ENCODE results near the gene STK24.
"Not testable (repeated sequence)": the region's sequence is repeated elsewhere in the genome, so short reads cannot be mapped to it uniquely, and the experiment has no call there.

The STK24 gene

DNA sequence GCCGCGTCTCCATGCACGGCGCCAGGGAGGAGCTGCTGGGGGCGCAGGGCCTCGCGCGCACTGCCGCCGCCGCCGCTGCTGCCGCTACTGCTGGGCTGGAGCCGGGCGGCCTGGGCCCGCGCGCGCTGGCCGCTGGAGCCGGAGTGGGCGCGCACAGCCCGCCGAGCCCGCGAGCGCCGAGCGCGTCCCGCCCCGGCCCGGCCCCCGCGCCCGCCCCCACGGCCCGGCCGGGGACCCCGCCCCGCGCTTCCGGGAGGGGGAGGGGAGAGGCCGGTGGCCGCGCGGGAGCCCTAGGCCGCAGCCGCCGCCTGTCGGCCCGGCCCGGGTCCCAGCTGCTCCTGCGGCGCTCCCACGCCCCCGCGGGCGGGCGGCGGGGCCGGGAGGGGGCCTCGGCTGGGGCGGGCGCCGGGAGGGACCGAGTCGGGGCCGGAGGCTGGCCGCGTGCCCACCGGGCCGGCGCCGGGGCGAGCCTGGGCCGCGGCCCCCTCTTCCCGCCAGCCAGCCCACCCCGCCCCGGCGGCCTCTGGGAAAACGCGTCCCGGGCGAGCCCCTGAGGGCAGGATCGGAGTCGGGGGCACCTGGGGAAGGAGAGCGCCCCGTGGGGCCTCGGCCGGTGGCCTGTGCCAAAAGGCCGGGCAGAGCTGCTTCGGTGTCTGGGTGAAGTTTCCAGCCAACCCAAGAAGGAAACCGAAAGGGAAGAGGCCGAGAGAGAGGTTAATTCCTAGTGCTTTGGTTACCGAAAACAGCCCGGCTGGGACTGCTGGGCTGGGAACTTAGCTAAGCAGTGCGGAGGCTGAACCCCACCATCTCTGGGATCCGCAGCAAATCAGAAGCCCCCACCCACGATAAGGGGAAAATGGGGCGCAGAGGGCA, at the start of gene STK24:
Gene STK24 (minus strand): TSS at position 145 of the 873 bp plus-strand sequence. CDS start 321 bp downstream, outside the sequence.
- peak; percentile 39 to 67 for DNase-seq (ENCODE audit: low read depth in 2 of 2)

DNA sequence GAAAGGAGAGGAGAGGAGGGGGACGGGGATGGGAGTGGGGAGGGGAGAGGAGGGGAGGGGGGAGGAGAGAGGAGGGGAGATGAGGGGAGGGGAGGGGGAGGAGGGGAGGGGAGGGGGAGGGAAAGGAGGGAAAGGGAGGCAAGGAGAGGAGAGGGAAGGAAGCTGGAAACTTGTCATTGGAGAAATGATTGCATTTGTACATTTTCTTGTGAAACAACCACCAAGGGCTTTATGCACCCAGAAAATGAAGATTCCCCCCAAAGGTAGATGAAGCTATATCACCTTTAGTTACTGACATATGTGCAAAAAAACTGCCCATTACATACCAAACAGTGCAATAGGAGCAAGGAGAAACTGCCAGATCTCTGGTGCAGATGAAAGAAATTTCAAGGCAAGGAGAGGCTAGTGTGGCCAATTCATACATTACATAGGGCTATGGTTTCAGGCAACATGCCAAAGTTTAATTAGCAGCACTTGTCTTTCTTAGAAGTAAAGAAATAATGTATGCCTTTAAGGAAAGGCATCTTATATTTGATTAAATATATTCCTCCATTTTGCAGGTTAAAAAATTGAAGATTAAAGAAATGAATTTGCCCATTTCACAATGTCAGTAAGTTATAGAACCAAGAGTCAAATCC, 49.5 kb upstream of the STK24 start:
- no peak for DNase-seq (ENCODE audit: low read depth in 2 of 2)

- not testable (repeated sequence) for DNase-seq (ENCODE audit: low read depth in 2 of 2)
These were observed 47.7 kb upstream of the STK24 start for GRCh38 chr13:98624589-98624988.

DNA sequence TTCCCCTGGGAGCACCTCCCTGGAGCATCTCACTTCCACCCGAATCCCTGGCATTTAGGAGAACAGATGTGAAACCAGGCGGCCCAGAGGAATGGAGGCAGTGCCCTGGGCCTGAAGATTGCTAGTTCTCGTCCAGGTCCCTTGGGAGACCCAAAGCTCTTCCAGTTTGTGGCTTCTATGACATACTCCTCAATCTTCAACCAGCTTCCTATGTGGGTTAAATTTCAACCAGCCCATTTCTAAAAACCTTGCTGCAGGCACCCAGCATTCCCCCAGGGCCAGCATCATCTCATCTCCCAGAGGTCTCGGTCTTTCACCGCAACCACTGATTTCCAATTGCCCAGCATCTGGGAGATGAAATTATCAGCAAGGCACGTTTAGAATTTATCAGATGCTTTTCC, 46.0 kb upstream of the STK24 start:
- no peak for DNase-seq (ENCODE audit: low read depth in 2 of 2)

- no peak for DNase-seq (ENCODE audit: low read depth in 2 of 2)
These were observed 42.6 kb upstream of the STK24 start for GRCh38 chr13:98619556-98619955.

DNA sequence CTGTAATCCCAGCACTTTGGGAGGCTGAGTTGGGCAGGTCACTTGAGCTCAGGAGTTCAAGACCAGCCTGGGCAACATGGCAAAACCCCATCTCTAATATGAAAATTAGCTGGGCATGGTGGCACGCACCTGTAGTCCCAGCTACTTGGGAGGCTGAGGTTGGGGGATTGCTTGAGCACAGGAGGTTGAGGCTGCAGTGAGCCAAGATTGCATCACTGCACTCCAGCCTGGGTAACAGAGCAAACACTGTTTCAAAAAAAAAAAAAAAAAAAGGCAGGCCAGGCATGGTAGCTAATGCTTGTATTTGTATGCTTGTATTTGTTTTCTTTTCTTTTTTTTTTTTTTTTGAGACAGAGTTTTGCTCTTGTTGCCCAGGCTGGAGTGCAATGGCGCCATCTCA, 38.7 kb upstream of the STK24 start:
- DNase-seq (ENCODE audit: low read depth in 2 of 2): not testable (repeated sequence)

- DNase-seq (ENCODE audit: low read depth in 2 of 2): no peak
These were observed 36.7 kb upstream of the STK24 start for GRCh38 chr13:98613591-98613990.

DNA sequence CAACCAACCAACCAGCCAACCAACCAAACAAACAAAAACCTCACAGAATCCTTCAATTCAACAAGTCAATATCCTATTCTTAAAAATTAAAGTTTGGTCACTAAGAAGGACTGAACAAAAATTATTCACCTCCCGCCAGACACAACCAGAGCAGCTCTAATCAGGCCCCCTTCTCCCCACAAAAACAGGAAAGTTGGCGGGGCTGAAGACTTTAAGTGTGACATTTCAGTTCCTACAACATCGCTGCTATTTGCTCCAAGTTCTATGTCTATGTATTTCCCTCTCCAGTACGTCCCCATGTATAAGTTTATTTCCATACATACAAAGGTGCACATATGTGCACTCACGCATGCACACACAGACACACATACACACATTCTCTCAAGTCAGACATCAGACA, 32.8 kb upstream of the STK24 start:
- no peak for DNase-seq (ENCODE audit: low read depth in 2 of 2)

- no peak for DNase-seq (ENCODE audit: low read depth in 2 of 2)
These were observed 29.4 kb upstream of the STK24 start for GRCh38 chr13:98606296-98606695.

DNA sequence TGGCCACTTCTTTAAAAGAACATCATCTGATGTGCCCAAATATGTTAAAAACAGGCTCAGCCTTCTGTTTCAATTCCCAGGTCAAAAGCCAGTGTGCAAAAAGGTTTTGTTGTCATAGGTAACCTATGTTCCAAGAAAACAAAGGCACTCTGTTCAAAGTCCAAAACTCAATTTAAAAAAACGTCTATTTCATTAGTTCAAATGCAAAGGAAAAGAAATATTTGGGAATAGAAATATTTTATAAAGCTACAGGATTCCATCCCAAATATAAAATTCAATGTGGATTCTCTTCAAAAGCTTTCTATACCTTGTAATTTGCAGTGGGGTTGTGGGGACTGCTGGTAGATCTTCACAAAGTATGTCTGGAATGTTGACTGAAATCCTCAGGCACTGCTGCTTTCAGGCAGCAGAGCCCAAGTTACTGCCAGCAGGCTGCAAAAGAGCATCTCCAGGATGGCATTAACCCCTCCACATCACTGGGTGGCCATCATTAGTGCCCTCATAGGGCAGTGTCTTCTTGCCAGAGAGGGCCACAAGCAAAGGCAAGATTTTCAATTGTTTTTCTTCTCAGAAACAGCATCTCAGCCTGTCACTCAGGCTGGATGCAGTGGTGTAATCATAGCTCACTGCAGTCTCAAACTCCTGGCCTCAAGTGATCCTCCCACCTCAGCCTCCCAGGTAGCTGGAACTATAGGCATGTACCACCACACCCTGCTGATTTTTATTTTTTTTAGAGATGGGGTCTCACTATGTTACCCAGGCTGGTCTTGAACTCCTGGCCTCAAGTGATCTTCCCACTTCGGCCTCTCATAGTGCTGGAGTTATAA, 22.8 kb upstream of the STK24 start:
- DNase-seq (ENCODE audit: low read depth in 2 of 2): no peak

- DNase-seq (ENCODE audit: low read depth in 2 of 2): no peak
These were observed 21.1 kb upstream of the STK24 start for GRCh38 chr13:98598043-98598442.

GRCh38 chr13:98595134-98595533, 18.2 kb upstream of the STK24 start:
- DNase-seq (ENCODE audit: low read depth in 2 of 2): no peak

DNA sequence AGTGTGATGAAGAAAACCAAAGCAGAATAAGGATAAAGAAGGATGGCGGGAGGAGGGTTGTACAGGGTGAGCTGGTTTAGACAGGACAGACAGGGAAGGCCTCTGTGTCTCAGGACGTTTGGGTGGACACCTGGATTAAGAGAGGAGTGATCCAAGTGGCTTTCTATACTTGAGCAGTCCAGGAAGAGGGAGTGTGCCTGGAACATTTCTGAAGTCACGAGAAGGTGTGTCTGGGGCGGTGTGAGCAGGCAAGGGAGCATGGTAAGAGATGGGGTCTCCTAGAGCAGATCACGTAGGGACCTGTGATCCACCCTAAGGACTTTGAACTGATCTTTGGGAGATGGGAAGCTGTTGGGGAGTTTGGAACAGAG, 15.4 kb upstream of the STK24 start:
- DNase-seq (ENCODE audit: low read depth in 2 of 2): no peak

- DNase-seq (ENCODE audit: low read depth in 2 of 2): no peak
These were observed 14.9 kb upstream of the STK24 start for GRCh38 chr13:98591721-98592361.

- not testable (repeated sequence) for DNase-seq (ENCODE audit: low read depth in 2 of 2)
These were observed 13.6 kb upstream of the STK24 start for GRCh38 chr13:98590471-98590870.

DNA sequence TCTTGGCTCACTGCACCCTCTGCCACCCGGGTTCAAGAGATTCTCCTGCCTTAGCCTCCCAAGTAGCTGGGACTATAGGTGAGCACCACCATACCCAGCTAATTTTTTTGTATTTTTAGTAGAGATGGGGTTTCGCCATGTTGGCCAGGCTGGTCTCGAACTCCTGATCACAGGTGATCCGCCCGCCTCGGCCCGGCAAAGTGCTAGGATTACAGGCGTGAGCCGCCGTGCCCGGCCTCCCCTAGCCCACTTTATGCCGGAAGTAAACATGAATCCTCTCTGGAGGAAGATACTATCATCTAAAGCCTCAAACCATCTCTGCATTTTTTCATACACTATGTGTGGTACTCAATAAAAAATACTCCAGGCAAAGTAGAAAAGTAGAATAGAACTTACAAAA, 12.6 kb upstream of the STK24 start:
- not testable (repeated sequence) for DNase-seq (ENCODE audit: low read depth in 2 of 2)

GRCh38 chr13:98586400-98587345, 9.8 kb upstream of the STK24 start:
- DNase-seq (ENCODE audit: low read depth in 2 of 2): no peak

GRCh38 chr13:98585946-98586345, 9.0 kb upstream of the STK24 start:
- DNase-seq (ENCODE audit: low read depth in 2 of 2): no peak

GRCh38 chr13:98585398-98585754, 8.5 kb upstream of the STK24 start:
- no peak for DNase-seq (ENCODE audit: low read depth in 2 of 2)

DNA sequence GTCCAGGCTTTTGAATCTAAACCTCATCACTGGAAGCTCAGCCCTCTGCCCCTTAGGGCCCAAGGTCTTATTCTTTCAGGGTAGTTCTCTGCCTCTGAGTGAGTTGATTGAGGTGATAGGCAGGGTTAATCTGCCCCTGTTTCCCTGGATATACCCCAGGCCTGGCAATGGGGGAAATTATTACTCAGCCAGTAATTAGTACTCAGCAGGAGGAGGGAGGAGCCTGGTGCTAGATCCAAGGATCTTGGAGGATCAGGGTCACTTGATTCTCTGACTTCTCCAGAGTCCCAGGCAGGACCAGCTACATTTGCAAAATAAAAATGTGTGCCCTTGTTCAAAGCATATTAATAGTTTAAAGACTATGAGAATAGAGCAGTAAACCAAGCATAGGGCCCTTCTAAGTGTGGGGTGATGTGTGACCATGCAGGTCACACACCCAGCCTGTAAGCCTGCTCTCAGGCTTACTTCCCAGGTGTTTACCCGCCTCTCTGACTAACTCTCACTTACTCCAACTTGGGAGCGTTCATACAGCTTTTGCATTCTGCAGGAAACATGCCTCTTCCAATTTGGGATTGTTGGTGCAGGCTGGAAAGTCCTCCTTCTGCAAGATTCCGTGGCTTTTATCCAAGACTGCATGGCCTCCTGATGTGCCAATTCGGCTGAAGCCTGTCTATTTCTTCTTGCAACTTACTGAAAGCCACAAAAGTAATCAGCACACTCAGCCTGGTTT, 7.9 kb upstream of the STK24 start:
- no peak for DNase-seq (ENCODE audit: low read depth in 2 of 2)
